A549 (cell line): Measurements from ENCODE around the gene ANKRD62.

Source experiments
- PHF8 ChIP-seq: fragments of 200-600 bp; sonication (generic); IDR thresholded peaks from 2 replicates; pipeline ENCODE4 v1.6.1; 2016; ENCODE audit warnings: low read depth, mild to moderate bottlenecking, antibody characterized with exemption, moderate library complexity, borderline replicate concordance
- POLR2A ChIP-seq: IDR thresholded peaks from 2 replicates; pipeline ENCODE4 v1.6.1; 2012; ENCODE audit warnings: mild to moderate bottlenecking, low read length
- TF ChIP-seq, protein P1 (sequence below): IDR thresholded peaks from 2 replicates; pipeline ENCODE4 v1.6.1; 2012
- TF ChIP-seq, protein P2 (sequence below): fragments of >200 bp; sonication (Bioruptor Twin); formaldehyde crosslinking; IDR thresholded peaks from 3 replicates; pipeline ENCODE4 v1.5.1; 2016

GRCh38 chr18:12119358-12119757 is 25.7 kb downstream of the ANKRD62 start:
- TF ChIP-seq PHF8: no peak
- no peak for TF ChIP-seq POLR2A
- TF ChIP-seq, protein P1, sequence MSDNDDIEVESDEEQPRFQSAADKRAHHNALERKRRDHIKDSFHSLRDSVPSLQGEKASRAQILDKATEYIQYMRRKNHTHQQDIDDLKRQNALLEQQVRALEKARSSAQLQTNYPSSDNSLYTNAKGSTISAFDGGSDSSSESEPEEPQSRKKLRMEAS: no peak
- TF ChIP-seq, protein P2, sequence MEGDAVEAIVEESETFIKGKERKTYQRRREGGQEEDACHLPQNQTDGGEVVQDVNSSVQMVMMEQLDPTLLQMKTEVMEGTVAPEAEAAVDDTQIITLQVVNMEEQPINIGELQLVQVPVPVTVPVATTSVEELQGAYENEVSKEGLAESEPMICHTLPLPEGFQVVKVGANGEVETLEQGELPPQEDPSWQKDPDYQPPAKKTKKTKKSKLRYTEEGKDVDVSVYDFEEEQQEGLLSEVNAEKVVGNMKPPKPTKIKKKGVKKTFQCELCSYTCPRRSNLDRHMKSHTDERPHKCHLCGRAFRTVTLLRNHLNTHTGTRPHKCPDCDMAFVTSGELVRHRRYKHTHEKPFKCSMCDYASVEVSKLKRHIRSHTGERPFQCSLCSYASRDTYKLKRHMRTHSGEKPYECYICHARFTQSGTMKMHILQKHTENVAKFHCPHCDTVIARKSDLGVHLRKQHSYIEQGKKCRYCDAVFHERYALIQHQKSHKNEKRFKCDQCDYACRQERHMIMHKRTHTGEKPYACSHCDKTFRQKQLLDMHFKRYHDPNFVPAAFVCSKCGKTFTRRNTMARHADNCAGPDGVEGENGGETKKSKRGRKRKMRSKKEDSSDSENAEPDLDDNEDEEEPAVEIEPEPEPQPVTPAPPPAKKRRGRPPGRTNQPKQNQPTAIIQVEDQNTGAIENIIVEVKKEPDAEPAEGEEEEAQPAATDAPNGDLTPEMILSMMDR: no peak
